Smooth muscle cell (in vitro differentiated cells): ENCODE measurements around the gene NIPSNAP2. TPM values are rescaled to one million over a fixed set of nuclear protein-coding genes. Genes with fewer than 3 reads are reported as not detected.

Experiments
- DNase-seq: peaks from one replicate; lab custom pipeline; 2025; ENCODE audit not compliant: unreplicated experiment; lab: John Stamatoyannopoulos, UW
- H2AFZ ChIP-seq: fragments of 200-600 bp; sonication (generic); 2 replicates; pipeline ENCODE4 v1.6.0; 2016; ENCODE audit warnings: antibody characterized with exemption, low read depth, mild to moderate bottlenecking
- H3F3A ChIP-seq: fragments of 200-600 bp; sonication (generic); 2 replicates; pipeline ENCODE4 v1.6.0; 2017; ENCODE audit warnings: antibody characterized with exemption, low read depth
- H3K27ac ChIP-seq: fragments of 200-600 bp; sonication (generic); 2 replicates; pipeline ENCODE4 v1.5.1; 2016; ENCODE audit warnings: low read depth, mild to moderate bottlenecking
- H3K27me3 ChIP-seq: fragments of 200-600 bp; sonication (generic); 2 replicates; pipeline ENCODE4 v1.6.1; 2016; ENCODE audit warnings: low read depth, mild to moderate bottlenecking
- H3K36me3 ChIP-seq: fragments of 200-600 bp; sonication (generic); 2 replicates; pipeline ENCODE4 v1.5.1; 2016; ENCODE audit warnings: low read depth
- H3K4me1 ChIP-seq: fragments of 200-600 bp; sonication (generic); 2 replicates; pipeline ENCODE4 v1.5.1; 2016; ENCODE audit warnings: low read depth
- H3K4me2 ChIP-seq: fragments of 200-600 bp; sonication (generic); 2 replicates; pipeline ENCODE4 v1.6.0; 2016; ENCODE audit warnings: mild to moderate bottlenecking
- H3K4me3 ChIP-seq: fragments of 200-600 bp; sonication (generic); 2 replicates; pipeline ENCODE4 v1.5.1; 2016; ENCODE audit warnings: mild to moderate bottlenecking
- H3K79me2 ChIP-seq: fragments of 200-600 bp; sonication (generic); 2 replicates; pipeline ENCODE4 v1.6.0; 2016; ENCODE audit warnings: low read depth, mild to moderate bottlenecking
- H3K9ac ChIP-seq: fragments of 200-600 bp; sonication (generic); 2 replicates; pipeline ENCODE4 v1.6.0; 2016; ENCODE audit warnings: low read depth
- H3K9me3 ChIP-seq: fragments of 200-600 bp; sonication (generic); replicated peaks from 2 replicates; pipeline ENCODE4 v1.5.1; 2016; ENCODE audit warnings: low read depth
- H4K20me1 ChIP-seq: fragments of 200-600 bp; sonication (generic); 2 replicates; pipeline ENCODE4 v1.6.0; 2016; ENCODE audit warnings: low read depth
- WGBS: methylation state at CpG from one replicate; pipeline ENCODE4 v1.1.7; 2016; ENCODE audit warnings: low lambda C conversion rate; 5-methylcytosine and 5-hydroxymethylcytosine counted together
- polyA plus RNA-seq: library from polyadenylated mRNA; unstranded; fragments of >200 nt; fragmentation: Nextera tagmentation; extraction: Ambion mirVana; gene quantifications from 2 replicates; pipeline ENCODE4 v1.2.1, GENCODE V29; 2016
- total RNA-seq: library from RNA; depleted of rRNA; stranded (reverse); fragments of >200 nt; gene quantifications from 2 replicates; pipeline ENCODE4 v1.2.3, GENCODE V29; 2014
- TF ChIP-seq, protein P1 (sequence below): fragments of 200-600 bp; sonication (generic); IDR thresholded peaks from 2 replicates; pipeline ENCODE4 v1.5.1; 2017; ENCODE audit warnings: borderline replicate concordance, mild to moderate bottlenecking, antibody characterized with exemption; ENCODE audit not compliant: insufficient read depth, poor library complexity, severe bottlenecking

Gene NIPSNAP2
- total and polyA plus RNA-seq, 2 experiments from 2014 or later = 41.2 to 44.7 TPM

DNA sequence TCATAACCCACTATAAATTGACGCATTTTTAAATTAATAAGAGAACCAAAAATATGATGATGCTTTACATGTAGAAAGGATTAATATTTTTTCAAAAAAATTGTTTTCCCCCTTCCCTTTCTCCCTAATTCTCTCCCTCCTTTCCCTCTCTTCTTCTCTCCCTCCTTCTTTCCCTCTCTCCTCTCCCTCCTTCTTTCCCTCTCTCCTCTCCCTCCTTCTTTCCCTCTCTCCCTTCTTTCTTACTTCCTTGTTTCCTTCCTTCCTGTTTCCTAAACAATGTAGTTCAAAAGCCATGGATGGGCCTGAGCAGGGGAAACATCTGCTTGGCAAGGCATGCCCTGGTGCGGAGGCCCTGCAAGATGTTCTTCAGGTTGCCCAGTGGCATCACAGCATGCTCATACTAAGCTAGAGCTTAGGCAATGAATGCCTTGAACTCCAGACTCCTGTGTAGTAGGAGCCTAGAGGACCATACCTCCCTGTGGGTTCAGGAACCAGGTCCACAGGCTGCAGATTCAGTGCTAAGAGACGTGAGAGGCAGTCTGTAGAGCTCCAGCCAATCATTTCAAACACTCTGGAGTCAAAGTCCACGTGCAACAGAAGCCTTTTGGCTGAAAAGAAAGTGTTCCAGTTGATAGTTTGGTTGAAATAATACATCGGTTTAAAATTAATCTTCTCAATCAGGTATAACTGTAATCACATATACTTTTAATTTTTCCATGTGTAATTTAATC, 32.8 kb upstream of the NIPSNAP2 start:
- 66% methylated on average over 5 of the region's 5 CpGs for WGBS
- H3K36me3 ChIP-seq = no peaks in the 10 kb centered on the region

DNA sequence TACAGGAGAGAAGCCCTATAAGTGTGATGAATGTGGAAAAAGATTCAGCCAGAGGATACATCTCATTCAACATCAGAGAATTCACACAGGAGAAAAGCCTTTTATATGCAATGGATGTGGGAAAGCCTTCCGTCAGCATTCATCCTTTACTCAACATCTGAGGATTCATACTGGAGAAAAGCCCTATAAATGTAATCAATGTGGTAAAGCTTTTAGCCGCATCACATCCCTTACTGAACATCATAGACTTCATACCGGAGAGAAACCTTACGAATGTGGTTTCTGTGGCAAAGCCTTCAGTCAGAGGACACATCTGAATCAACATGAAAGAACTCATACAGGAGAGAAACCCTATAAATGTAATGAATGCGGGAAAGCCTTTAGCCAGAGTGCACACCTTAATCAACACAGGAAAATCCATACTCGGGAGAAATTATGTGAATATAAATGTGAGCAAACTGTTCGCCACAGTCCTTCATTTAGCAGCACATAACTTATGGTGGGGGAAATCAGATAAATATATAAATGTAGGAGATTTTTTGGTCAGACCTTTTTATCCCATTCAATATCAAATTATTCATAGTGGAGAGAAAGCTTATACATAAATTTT, 24.8 kb upstream of the NIPSNAP2 start:
- H3K4me2 ChIP-seq = no peak overlapping the region
- WGBS = 96% methylated on average over 7 of the region's 7 CpGs
- no peaks in the 10 kb centered on the region for H3K79me2 ChIP-seq
- H3K4me1 ChIP-seq = no peaks in the 10 kb centered on the region
- H3K27ac ChIP-seq = no peak overlapping the region
- no peak overlapping the region for H2AFZ ChIP-seq
- no peak overlapping the region for H3K4me3 ChIP-seq
- H3K27me3 ChIP-seq = no peaks in the 10 kb centered on the region
- H3F3A ChIP-seq = no peaks in the 10 kb centered on the region
- H3K36me3 ChIP-seq = peaks cover 7% of the 10 kb centered on the region
- TF ChIP-seq, protein P1, sequence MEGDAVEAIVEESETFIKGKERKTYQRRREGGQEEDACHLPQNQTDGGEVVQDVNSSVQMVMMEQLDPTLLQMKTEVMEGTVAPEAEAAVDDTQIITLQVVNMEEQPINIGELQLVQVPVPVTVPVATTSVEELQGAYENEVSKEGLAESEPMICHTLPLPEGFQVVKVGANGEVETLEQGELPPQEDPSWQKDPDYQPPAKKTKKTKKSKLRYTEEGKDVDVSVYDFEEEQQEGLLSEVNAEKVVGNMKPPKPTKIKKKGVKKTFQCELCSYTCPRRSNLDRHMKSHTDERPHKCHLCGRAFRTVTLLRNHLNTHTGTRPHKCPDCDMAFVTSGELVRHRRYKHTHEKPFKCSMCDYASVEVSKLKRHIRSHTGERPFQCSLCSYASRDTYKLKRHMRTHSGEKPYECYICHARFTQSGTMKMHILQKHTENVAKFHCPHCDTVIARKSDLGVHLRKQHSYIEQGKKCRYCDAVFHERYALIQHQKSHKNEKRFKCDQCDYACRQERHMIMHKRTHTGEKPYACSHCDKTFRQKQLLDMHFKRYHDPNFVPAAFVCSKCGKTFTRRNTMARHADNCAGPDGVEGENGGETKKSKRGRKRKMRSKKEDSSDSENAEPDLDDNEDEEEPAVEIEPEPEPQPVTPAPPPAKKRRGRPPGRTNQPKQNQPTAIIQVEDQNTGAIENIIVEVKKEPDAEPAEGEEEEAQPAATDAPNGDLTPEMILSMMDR = no peak
- H3K9me3 ChIP-seq = peaks cover 12% of the 10 kb centered on the region
- H3K9ac ChIP-seq = no peak overlapping the region
- H4K20me1 ChIP-seq = no peaks in the 10 kb centered on the region
- DNase-seq = no peak

More for the DNA sequence above, 32.8 kb upstream of the NIPSNAP2 start:
- Histone ChIP-seq H3K27ac (no peak overlapping the region), H3K9ac (no peak overlapping the region), H4K20me1 (no peaks in the 10 kb centered on the region), H3K9me3 (no peaks in the 10 kb centered on the region), H3K4me3 (no peak overlapping the region), H3F3A (no peaks in the 10 kb centered on the region), H3K4me1 (no peaks in the 10 kb centered on the region), H3K4me2 (no peak overlapping the region), H2AFZ (no peak overlapping the region), H3K27me3 (no peaks in the 10 kb centered on the region), H3K79me2 (no peaks in the 10 kb centered on the region)
- no peak for DNase-seq
- TF ChIP-seq, protein P1 = no peak

DNA sequence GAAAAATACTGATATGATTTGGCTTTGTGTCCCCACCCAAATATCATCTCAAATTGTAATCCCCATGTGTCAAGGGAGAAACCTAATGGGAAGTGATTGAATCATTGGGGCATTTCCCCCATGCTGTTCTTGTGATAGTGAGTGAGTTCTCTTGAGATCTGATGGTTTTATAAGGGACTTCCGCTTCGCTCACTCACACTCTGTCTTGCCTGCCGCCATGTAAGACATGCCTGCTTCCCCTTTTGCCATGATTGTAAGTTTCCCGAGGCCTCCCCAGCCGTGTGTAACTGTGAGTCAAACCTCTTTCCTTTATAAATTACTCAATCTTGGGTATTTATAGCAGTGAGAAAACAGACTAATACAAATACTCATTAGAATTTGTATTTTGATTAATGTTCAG, 17.8 kb upstream of the NIPSNAP2 start:
- no peak overlapping the region for H3K9ac ChIP-seq
- H3K36me3 ChIP-seq = no peaks in the 10 kb centered on the region
- no peak overlapping the region for H3K27ac ChIP-seq
- H4K20me1 ChIP-seq = no peaks in the 10 kb centered on the region
- no peaks in the 10 kb centered on the region for H3K79me2 ChIP-seq
- no peak overlapping the region for H3K4me2 ChIP-seq
- H3K27me3 ChIP-seq = no peaks in the 10 kb centered on the region
- DNase-seq = no peak
- no peak overlapping the region for H2AFZ ChIP-seq
- no peaks in the 10 kb centered on the region for H3K9me3 ChIP-seq
- 96% methylated on average over 5 of the region's 5 CpGs for WGBS
- no peak overlapping the region for H3K4me3 ChIP-seq
- TF ChIP-seq, protein P1 = no peak
- H3F3A ChIP-seq = no peaks in the 10 kb centered on the region
- no peaks in the 10 kb centered on the region for H3K4me1 ChIP-seq
